Renal pelvis (tissue), 12 donors: ENCODE results near the gene CRYBB2. TPM values are rescaled to one million over a fixed set of nuclear protein-coding genes. Genes with fewer than 3 reads are reported as not detected.
"Not testable (repeated sequence)": the region's sequence is repeated elsewhere in the genome, so short reads cannot be mapped to it uniquely, and the experiment has no call there.

Experiments used
- DNase-seq: peaks from one replicate; pipeline ENCODE4 v3.0.0-alpha.2; 2013
- long read RNA-seq, 16 experiments: transcript quantifications; one replicate each; lab custom pipeline, GENCODE V29; 2026
- polyA plus RNA-seq, 3 donors: library from polyadenylated mRNA; unstranded; fragments of 120-200 nt; gene quantifications; one replicate each; pipeline ENCODE4 v1.2.1, GENCODE V29; 2013; ENCODE audit not compliant: insufficient read length in 3 of 3

Gene CRYBB2
- polyA plus RNA-seq, result under 1 TPM in 2 of 3 donors, not detected in 1; 0.36 to 0.52 TPM
- long read RNA-seq, donor 1, result 0 reads
- long read RNA-seq, donor 2, result 0 reads
- long read RNA-seq, donor 3, result 0 reads
- long read RNA-seq, donor 4, result 0 reads
- long read RNA-seq, donor 5, result 0 reads
- long read RNA-seq, donor 6, result 0 reads
- long read RNA-seq, donor 7, result 0 reads
- long read RNA-seq, donor 8, result 0 reads
- long read RNA-seq, donor 9, result 0 reads
- long read RNA-seq, donor 10, result 0 reads
- long read RNA-seq, donor 11, result 0 reads
- long read RNA-seq, donor 12, result 0 reads
- long read RNA-seq, donor 13, result 0 reads
- long read RNA-seq, donor 14, result 0 reads
- long read RNA-seq, donor 15, result 0 reads
- long read RNA-seq, donor 16, result 0 reads

DNA sequence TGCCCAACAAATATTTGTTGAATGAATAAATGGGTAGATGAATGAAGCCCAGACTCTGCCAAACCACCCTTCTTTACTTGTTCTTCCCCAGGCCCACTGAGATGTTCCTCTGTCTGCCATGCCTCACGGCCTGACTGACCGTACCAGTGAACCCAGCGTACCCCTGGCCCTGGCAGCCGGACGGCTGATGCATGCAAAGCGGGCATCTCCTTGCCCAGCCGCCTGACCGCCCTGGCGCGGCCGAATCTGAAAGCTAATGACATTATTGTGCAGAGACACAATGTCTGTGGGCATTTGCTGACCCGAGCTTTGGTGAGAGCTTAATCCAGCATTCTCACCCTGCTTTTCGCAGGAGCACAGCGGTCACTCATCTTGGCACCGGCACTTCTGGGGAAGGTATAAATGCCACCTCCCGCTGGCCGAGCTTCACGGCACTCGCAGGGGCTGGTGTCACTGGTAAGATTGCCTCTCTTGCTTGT is at the start of gene CRYBB2:
Gene CRYBB2, plus strand, starts transcription at position 429 of the 479 bp plus-strand sequence. CDS start 1,791 bp downstream, outside the sequence.
- DNase-seq, result no peak

DNA sequence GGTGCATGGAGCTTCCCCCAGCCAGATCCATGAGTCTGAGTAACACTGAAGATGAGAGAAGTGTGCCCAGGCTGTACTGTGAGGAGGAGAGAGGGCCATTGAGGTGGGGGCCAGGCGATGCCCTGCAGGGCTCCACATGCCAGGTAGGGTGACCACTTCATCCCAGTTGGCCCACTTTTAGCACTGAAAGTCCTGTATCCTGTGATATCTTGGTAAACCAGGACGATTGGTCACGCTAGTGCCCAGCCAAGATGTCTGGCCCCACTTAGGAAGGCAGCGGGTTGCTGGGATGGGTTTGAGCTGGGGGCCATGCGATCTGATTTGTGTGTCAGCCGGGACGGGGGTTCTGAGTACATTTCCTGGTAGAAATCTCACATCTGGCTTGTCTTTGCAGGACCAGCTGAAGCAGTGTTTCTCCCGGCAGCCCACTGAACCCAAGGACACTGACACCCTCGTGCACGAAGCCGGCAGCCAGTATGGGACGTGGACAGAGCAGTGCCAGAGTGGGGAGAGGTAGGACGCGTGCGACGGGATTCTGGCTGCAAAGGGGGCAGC is 48.9 kb upstream of the CRYBB2 start:
- DNase-seq, result no peak

GRCh38 chr22:25172153-25172552 is 47.3 kb upstream of the CRYBB2 start:
- no peak for DNase-seq

- no peak for DNase-seq
Measured at GRCh38 chr22:25174156-25174887, 45.1 kb upstream of the CRYBB2 start.

DNA sequence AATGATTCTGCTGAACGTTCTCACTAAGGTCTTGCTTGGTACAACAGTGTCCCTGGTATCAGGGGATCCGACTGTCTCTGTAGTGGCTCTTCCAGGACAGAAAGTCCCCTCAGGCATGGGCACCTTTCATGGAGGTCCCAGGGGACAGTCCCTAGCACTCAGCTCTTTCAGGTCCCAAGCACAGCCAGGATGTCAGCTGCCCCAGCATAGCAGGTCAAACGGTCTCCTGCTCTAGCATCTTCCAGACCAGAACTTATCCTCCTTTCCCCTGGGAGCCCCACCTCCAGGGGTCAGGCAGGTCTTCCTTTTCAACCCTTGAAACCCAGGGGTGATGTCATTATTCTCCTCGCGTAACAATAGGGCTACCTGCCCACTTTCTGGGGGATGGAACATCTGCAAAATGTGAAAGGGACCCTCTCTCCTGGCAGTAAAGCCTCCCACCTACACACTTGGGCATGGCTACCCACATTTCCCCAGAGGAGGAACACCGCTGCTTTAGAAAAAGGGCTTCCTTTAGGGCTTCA is 44.5 kb upstream of the CRYBB2 start:
- DNase-seq, result no peak

DNA sequence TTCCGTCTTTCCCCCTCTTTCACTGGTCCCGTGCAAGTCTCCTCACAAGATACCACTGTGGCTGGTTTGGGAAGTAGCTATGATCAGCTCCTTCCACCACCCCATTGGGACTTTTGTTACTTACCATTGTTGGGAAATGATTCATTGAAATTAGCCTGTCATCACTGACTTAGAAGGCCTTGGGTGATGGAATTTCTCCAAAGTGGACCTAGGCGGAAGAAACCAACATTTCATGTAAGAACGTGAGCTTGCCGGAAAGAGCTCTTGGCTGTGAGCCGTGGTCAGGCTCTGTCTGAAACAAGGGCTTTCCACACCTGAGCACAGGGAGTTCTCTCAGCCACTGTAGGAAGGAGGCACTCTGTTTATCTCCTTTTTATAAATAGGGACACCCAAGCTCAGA is 43.3 kb upstream of the CRYBB2 start:
- no peak for DNase-seq

DNA sequence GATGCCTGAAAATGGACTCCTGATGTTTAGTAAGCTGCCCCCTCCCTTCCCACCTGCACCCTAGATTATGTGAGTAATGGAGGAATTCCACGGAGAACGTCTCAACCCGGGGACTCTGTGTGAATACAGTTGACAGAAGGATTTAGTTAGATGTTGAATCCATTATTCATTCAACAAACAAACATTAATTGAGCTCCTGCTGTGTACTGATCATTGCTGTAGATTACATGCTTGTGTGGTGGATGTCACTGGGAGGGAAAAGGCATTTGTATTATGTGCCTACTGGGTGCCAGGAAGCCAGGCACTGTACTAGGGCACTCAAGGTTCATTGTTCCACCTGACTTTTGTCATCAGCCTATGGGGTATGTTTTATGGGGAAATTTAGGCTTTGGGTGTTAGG is 42.6 kb upstream of the CRYBB2 start:
- DNase-seq, result no peak

DNA sequence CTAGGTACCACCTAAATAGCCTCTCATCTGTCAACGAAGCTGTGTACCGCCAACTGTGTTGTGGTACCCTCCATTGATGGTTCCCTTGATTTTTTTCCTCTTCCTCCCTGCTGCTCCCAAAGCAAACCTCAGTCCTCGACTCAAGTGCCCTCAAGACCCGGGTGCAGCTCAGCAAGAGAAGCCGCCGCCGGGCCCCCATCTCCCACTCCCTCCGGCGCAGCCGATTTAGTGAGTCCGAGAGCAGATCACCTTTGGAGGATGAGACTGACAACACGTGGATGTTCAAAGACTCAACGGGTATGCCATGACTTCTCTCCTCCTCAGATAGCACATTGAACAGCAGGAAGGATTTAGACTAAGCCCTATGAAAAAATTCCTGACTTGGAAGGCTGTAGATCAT is 42.2 kb upstream of the CRYBB2 start:
- DNase-seq, result no peak

DNA sequence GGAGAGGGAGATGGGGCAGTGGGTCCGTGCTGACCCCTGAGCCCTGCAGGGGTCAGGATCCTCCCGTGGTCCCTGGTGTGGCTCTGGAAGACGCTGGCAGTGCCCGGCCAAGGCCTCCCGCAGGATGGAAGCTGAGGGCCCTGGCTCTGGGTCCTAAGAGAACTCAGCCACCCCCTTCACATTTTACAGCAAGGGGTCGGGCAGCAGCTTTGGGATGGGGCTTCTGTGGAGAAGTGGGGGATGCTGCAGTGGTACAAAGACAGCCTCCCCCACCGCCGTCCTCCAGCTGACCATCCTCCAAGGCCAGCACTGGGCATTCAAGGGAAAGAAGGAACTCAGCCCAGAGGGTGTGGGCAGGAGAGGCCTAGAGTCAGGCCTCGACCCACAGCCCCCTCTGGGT is 41.5 kb upstream of the CRYBB2 start:
- DNase-seq, result no peak

DNA sequence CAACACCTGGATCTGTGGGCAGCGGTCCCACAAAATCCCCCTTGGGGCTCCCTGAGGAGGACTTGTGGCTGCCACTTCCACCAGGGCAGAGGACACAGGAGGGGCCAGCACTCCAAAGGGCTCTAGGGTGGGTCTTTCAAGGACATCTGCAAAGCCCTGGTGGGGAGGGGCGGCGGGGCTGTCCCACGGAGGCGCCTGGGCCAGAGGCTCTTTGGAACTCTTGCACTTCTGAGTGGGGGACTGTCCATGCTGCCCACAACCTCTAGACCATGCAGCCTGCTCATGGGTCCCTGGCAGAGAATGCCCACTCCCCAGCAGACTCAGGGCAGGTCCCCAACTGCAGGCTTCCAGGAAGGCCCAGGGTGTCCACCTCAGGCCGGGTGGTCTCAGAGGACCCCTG is 41.1 kb upstream of the CRYBB2 start:
- not testable (repeated sequence) for DNase-seq

DNA sequence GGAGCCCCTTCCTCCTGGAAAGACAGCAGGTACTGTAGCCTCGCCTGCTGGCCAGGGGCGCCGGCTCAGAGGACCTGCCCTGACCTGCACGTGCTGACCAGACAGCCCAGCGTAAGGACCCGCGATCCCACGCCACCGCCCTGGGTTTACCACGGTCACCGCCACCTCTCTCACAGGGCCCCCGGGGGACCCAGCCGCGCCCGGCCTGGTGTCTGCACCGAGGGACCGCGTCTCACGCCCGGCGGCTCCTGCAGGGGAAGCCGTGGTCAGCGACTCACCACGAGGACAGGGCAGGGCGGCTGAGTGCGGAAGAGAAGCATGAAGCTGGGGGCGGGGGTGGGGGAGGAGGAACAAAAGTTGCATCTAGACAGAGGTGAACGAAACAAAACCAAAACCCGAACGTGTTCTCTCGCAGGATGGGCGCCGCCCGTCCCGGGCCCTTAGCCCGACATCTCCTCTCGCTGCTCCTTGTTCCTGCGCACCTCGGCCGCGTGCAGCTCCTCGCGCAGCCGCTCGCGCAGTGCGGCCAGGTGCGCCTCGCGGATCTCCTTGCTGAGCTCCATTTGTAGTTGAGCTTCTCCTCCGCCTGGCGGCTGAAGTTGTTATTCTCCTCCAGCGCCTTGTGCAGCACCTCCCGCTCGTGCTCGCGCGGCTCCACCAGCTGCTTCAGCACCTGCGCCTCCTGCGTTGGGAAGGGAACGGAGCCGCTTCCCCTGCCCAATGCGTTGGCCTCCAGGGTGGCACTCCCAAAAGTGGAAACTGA is 40.4 kb upstream of the CRYBB2 start:
- DNase-seq, result peak; percentile 4

DNA sequence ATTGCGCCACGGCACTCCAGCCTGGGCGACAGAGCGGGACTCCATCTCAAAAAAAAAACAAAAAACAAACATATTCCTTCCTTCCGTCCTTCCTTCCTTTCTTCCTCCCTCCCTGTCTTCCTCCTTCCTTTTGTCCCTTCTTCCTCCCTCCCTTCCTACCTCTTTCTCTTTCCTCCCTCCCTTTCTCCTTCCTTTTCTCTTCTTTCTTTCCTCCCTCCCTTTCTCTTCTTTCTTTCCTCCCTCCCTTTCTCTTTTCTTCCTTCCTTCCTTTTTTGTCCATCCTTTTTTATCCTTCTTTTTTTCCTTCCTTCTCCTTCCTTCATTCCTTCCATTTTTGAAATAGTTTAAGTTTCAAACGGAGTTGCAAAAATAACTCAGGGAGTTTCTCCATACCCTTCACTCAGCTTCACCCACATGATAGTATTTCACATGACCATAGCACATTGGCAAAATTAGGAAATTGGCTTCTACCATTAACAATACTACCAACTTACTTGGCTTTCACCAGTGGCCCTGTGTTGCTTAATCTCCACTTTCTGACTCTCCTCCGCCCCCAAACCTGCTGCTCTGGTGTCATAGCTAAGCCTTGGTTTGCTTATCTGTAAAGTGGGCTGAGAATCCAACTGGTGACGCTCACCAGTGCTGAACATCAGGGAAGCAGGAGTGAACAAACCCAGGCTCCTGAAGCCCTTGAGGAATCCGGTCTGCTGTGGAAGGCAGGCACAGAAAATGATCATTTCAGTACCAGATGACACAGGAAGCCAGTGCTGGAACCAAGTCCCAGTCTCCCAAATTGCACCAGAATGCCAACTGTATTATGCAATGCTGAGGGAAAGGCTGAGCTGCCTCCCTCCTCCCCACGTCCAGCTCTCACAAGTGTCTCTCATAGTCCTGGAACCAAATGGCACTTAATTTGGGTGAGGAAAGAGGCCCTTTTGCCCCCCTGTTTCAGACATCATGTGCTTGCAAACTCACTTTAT is 37.0 kb upstream of the CRYBB2 start:
- no peak for DNase-seq

DNA sequence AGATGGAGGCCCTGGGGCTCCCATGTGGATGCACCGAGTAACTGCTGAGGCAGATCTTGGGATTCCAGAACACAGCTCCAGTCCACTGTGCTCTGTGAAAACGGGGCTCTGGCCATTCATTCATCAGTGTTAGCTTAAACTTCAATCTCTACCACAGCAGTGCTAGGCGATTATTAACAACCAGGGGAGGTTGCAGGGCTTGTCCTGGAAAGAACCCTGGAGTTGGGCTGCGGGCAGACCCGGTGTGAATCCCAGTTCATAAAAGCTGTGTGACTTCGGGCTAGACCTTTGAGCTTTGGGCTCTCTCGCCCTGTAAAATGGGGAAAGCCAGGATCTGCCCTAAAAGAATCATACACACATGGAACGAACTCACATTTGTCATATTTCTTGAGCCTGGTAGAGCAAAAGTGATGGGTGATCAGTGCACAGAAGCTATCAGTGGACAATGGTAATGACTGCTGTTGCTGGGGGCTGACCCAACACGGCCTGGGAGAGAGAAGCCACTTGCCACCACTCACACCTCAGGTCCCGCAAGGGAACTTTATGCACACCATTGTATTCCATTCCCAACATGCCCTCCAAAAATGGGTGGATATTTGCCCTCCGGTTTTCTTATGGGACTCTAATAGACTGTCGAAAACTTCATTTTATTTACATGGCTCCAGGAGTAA is 35.4 kb upstream of the CRYBB2 start:
- peak; percentile 16 for DNase-seq

- no peak for DNase-seq
Measured at GRCh38 chr22:25186140-25186539, 33.3 kb upstream of the CRYBB2 start.

DNA sequence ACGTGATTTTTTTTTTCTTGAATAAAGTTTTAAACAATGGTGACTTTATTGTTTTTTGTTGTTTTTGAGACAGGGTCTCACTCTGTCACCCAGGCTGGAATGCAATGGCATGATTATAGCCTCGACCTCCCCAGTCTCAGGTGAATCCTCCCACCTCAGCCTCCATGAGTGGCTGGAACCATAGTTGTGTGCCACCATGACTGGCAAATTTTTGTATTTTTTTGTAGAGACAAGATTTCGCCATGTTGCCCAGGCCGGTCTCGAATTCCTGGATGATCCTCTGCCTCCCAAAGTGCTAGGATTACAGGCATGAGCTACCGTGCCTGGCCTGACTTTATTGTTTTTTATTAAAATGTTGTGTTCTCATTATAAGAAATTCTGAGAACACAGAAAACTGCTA is 32.0 kb upstream of the CRYBB2 start:
- no peak for DNase-seq

GRCh38 chr22:25192406-25192805 is 27.0 kb upstream of the CRYBB2 start:
- no peak for DNase-seq

DNA sequence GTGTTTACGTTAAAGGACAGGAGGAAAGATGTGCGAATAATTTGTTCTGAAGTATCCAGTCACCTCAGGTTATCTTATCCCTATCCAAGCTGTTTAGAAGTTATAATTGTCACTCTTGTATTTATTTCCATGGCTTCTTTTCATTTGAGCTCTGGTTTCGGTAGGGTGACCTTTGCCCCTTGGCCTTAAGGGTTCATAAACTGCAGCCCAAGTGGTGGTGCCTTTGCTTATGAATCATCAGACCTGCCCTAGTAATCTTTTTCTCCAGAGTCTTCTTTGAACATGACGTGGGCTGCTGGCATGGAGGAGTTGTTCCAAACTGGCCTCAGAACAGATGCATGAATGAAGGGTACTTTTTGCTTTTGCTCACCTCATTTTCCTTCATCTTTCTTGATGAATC is 26.3 kb upstream of the CRYBB2 start:
- DNase-seq, result no peak

- DNase-seq, result peak; percentile 38
Measured at GRCh38 chr22:25193548-25193947, 25.9 kb upstream of the CRYBB2 start.

- no peak for DNase-seq
Measured at GRCh38 chr22:25196326-25196725, 23.1 kb upstream of the CRYBB2 start.

DNA sequence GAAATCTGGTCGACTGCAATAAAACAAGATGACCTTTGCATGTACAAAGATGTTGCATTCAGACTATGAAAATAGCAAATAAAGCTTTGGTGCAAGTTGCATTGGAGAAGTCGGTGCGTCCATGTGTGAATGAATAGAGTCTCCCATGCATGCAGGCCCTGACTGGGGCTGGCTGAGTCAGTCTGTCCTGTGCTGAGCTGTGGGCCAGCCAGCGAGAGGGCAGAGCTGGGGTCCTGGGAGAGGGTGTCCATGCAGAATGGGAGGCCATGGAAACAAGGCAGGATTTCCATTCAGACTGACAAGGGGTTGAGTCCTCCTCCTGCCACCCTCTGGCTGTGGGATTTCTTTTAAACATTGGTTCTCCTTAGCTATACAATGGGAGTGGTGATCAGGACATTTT is 22.1 kb upstream of the CRYBB2 start:
- no peak for DNase-seq
